ENCODE measurements around the gene RRAD.

Gene RRAD

GRCh38 chr16:66914541-66914940 is 10.8 kb downstream of the RRAD start:
- DNase-seq: no peak

- DNase-seq: no peak
Observed at GRCh38 chr16:66913711-66914110, 11.6 kb downstream of the RRAD start.

GRCh38 chr16:66913081-66913480 is 12.3 kb downstream of the RRAD start:
- DNase-seq: no peak

- DNase-seq: no peak
Observed at GRCh38 chr16:66911801-66912200, 13.5 kb downstream of the RRAD start.

- DNase-seq: no peak
Observed at GRCh38 chr16:66911112-66911511, 14.2 kb downstream of the RRAD start.

GRCh38 chr16:66910175-66910940 is 15.0 kb downstream of the RRAD start:
- no peak for DNase-seq

- DNase-seq: no peak
Observed at GRCh38 chr16:66908762-66909559, 16.4 kb downstream of the RRAD start.

- DNase-seq: no peak
Observed at GRCh38 chr16:66908116-66908515, 17.2 kb downstream of the RRAD start.

GRCh38 chr16:66906916-66907836 is 18.2 kb downstream of the RRAD start:
- no peak for DNase-seq

GRCh38 chr16:66905633-66906539 is 19.4 kb downstream of the RRAD start:
- DNase-seq: no peak

GRCh38 chr16:66904846-66905632 is 20.3 kb downstream of the RRAD start:
- no peak for DNase-seq

DNA sequence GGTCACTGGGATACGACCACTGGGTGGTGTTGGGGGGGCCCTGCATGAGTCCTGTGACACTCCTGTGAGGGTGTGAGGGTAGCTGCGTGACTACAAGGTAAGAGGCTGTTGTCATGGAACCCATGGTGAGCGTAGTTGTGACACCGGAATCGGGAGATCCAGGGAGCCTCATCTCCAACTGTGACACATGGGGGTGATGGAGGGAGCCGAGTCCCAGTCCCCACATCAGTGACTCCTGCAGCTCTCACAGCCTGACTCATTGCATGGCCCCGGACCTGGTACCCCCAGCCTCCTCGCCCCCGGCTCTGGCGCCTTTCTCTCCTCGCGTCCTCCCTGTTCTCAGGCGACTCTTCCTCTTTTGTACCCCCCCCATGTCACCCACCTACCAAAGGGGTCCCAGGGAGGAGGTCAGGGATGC is 20.9 kb downstream of the RRAD start:
- no peak for DNase-seq

DNA sequence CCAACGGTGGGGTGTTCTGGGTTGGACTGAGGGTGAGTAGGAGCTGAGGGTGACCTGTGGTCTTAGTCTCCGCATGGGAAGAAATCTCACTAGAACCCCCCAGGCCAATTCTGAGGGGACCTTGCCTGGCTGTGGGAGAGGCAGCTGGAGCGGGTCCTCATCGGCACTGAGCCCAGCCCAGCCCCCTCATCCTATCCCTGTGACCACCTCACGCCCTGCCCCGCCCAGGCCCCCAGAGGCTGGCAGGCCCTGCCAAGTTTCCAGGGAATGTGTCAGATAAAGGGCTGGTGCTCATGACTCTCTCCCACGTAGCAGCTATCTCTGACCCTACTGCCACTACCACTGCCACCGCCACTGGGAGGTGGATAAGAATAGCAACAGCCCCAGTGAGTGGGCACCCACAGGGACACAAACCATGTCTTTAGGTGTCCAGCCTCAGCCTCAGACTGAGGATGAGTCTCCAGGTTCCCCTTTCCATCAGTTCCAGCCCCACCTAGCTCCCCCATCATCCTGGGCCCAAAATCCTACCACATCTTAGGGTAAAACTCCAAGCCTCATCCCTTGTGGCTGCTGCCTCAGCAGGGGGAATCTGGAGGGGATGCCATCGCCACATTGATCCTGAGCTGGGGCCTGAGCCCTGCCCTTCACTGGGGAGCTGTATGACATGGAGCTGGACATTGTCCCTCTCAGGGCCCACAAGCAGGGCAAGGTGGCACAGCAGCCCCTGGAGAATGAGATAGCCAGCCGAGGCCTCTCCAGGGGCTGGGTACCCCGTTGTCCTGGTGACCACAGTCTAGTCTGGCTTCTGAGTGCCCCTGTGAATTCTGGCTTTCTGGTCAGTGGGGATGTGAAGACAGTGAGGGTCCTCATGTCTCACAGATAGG is 21.5 kb downstream of the RRAD start:
- no peak for DNase-seq

DNA sequence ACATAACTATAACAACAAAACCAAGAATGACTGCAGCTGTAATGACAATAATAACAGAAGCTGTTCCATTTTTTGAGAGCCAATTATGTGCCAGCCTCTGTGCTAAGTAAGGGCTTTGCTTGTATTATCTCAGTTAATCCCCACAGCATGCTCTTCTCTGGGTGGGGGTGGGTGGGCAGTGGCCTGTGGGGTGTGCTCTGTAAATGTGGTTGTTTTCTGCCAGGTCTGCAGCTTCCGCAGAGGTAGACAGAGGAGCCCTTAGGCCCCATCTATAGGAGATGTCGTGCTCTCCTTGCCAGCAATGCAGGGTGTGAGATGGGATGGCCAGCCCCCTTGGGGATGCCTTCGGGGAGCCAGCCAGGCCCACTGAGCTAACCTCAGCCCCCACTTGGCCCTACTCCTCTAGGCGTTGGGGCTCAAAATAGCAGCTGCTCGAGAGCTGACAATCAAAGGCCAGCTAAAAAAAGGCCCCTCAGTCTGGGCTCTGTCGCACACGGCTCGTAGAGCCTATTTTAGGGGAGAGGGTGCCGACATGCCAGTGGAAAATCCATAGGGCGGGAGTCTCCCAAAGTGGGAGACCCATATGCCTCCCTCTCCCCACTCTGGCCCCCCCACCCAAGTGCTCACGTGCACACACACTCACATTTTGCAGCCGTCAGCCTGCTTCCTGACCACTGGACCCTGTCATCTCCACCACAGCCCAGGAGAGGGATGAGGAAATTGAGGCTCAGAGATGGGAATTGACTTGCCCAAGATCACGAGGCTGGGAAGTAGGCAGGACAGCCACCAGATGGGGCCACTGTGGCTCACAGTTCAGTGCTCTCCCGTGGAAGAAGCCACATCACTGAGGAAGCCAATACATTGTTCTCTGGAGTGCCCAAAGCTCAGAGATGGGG is 22.4 kb downstream of the RRAD start:
- DNase-seq: no peak

GRCh38 chr16:66901626-66902025 is 23.7 kb downstream of the RRAD start:
- DNase-seq: no peak

- no peak for DNase-seq
Observed at GRCh38 chr16:66900721-66901441, 24.5 kb downstream of the RRAD start.

DNA sequence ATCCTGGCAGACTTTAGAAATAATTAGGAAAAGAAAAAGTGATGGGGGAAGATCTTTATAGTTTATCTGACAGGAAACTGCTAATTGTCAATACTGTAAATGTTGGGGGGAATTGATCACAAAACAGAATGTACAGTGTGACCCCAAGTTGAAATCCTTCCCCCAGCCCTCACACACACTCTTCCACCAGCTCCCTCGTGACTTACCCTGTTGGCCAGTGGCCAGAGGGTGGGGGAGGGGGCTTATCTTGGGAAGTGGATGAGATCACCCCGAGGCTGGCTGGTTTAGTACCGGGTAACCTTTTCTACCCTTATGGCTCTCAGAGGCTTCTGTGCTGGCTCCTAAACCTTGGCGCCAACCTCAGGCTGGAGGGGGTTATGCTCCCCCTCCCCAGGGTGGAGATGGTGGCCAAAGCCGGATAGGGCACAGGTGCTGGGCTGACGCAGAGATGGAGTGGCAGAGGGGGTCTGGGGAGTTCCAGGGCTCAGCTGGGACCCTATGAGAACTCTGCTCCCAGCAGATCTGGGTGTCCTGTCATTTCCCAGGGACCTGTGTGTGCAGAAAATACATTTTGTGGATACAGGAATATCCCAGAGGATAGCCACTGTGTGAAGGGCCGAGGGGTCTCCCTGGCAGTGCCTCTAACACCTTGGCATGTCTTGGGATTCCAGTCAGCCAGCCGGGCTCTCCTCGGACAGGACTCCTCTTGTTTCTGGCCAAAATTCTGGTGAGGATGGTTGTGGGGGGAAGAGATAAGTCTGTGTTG is 25.2 kb downstream of the RRAD start:
- DNase-seq: peak; percentile 31

All from GOT3 (cell line).